ENCODE data around the gene STAP1.
A peak's percentile ranks its signal among the peaks of the same experiment; 100 is the strongest.
"Not testable (repeated sequence)": the region's sequence is repeated elsewhere in the genome, so short reads cannot be mapped to it uniquely, and the experiment has no call there.

The STAP1 gene

GRCh38 chr4:67558493-67558892, at the start of gene STAP1:
TSS of gene STAP1 (plus strand) at chr4:67558727. CDS start at chr4:67558810, 83 bp downstream.
- DNase-seq: no peak

DNA sequence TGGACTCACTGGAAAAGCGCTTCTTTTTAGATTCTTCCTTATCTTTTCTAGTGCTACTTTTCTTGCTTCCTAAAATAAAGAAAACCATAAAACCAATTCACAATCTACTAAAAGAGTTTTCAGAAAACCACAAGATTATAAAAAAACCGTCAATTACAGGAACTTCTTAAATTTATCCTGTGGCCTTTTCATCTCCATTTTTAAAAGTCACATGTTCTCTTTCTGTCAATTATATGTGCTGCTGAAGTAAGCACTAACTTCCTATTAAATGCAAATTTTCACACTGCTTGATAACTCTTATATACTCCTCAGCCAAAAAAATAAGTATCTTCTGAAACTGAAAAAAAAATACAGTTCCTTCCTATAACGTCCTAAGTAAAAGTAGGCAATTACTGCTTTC, 46.0 kb upstream of the STAP1 start:
- no peak for DNase-seq

DNA sequence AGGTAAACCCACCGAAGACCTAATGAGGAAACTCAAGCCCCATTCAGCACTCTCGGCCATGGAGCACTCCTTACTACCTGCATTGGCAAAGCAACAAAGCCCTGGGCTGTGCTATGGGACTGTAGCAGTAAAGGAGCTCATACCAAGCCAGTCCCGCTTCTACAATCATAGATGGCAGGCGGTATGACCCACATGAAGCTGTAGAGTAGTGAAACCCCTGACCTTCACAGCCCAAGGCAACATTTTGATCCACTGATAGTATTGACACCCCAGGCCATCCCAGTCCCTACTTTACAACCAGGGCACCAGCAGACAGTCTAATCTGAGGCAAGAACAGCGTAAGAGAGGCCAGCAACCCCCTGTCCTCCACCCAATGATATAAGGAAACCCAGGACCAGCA, 38.4 kb upstream of the STAP1 start:
- DNase-seq: no peak

- DNase-seq: no peak
Observed at GRCh38 chr4:67521506-67521905, 37.0 kb upstream of the STAP1 start.

- DNase-seq: no peak
Observed at GRCh38 chr4:67522230-67522629, 36.3 kb upstream of the STAP1 start.

- DNase-seq: no peak
Observed at GRCh38 chr4:67522851-67523671, 35.5 kb upstream of the STAP1 start.

DNA sequence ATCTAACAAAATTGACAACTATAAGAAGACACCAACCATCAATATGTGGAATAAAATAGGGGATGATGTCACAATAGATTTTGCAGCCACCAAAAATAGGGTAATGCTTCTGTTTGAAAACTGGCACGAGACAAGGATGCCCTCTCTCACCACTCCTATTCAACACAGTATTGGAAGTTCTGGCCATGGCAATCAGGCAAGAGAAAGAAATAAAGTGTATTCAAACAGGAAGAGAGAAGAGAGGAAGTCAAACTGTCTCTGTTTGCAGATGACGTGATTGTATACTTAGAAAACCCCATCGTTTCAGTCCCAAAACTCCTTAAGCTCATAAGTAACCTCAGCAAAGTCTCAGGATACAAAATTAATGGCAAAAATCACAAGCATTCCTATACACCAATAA, 34.4 kb upstream of the STAP1 start:
- DNase-seq: not testable (repeated sequence)

- DNase-seq: no peak
Observed at GRCh38 chr4:67531379-67531962, 27.1 kb upstream of the STAP1 start.

- DNase-seq: not testable (repeated sequence)
Observed at GRCh38 chr4:67532397-67532796, 26.1 kb upstream of the STAP1 start.

DNA sequence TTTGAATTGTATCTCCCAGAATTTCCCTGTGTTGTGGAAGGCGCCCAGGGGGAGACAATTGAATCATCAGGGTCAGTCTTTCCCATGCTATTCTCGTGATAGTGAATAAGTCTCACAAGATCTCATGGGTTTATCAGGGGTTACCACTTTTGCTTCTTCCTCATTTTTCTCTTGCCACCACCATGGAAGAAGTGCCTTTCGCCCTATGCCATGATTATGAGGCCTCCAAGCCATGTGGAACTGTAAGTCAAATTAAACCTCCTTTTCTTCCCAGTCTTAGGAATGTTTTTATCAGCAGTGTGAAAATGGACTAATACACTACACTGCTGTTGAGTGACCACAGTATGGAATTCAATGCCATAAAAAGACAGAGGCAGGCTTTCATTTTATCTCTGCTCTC, 25.4 kb upstream of the STAP1 start:
- DNase-seq: no peak

DNA sequence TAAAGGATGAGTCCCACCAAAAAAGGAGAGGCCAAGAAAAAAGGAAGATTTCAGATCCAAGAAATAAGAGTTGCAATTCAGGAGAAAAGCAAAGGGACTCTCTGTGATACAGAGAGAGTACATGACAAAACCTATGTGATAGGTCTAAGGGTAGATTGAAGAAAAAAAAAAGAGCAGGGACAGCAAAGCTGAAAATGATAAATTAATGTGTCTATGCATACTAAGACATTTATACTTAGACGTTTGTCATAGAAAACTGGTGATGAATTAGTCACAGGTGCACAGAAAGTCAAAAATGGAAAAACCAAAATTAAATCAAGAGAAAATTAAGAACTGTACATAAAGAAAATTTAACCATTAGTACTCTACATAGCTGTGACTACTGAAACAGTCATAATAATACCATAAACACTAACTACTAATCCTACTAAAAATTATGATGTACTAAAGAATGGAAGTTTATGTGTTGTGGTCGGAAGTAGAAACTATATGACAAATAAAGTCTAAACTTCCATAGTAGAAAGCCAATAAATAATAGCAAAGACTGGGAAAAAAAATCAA, 23.2 kb upstream of the STAP1 start:
- DNase-seq: no peak

DNA sequence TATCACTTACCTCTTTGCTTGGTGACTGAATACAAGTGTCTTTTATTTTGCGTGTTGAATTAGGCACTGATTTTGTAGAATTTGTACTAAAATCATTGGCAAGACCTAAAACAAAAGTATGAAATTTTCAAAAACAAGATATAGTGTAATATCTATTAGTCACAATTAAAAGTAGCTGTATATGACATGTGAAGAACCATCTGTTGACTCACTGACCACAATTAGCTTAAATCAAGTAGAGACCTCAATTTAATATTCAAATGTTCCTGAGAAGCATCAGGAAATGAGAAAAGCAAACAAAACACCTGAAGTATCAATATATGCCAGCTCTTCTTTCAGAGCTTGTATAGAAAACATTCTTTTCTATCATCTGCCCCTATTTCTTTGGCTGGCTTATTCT, 18.7 kb upstream of the STAP1 start:
- DNase-seq: no peak

GRCh38 chr4:67542076-67542475, 16.5 kb upstream of the STAP1 start:
- DNase-seq: no peak

DNA sequence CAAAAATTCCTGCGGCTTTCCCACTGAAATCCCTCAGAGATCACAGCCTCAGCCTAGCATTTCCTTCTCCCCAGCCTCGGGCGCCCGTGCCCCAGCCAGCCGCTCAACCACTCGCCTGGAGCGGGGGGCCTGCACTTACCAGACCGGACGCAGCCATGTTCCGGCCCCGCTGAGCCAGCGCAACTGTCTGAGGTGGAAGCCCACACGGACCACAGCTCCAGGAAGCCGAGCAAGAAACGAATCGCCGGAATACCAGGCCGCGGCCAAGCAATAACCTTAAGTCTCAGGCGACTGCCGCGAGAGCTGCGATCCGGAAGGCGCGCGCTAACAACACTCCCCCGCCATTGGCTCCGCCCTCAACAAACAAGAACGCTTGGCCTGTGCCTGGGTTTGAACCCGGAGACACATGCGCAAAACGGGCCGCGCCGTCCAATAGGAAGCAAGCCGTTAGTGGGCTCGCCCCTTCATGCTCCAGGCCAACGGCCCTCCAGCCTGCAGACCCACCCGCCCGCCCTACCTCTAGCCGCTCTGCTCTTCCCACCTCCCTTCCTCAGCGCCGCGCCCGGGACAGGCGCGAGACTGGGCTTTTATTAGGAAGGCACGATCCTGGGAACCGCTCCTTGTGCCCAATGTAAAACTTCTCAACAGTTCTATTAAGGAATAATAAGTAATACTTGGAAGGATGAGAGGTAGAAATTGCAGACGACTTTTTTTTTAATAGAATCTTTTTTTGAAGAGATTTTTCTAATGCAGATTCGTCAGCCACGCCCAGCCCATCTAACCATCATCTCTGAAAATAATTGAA, 13.1 kb upstream of the STAP1 start, which contains the start of gene CENPC:
CENPC (minus strand) TSS at position 305 of the 805 bp plus-strand sequence; CDS start at position 157, 148 bp downstream.
- peak; percentile 87 to 88 for DNase-seq

GRCh38 chr4:67546004-67546356, 12.5 kb upstream of the STAP1 start:
- DNase-seq: no peak

DNA sequence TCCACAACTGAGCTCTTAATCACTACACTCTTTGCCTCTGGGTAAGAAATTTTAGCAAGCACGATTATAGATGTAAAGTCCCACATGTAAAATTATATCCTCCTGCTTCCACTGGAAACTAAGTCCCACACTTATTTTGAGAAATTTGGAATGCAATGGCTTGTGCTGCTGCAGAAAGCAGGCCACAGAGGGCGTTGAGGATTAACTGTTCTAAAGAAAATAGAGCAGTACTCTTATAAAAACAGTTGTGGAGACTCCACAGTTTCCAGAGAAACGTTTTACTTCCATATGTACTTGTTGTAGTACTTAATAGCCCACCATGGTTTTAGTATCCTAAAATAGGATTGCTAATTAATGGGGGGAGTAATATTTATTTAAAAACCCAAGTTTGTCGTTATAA, 11.6 kb upstream of the STAP1 start:
- DNase-seq: no peak

GRCh38 chr4:67549123-67549522, 9.4 kb upstream of the STAP1 start:
- no peak for DNase-seq

- no peak for DNase-seq
Observed at GRCh38 chr4:67550451-67550850, 8.1 kb upstream of the STAP1 start.

DNA sequence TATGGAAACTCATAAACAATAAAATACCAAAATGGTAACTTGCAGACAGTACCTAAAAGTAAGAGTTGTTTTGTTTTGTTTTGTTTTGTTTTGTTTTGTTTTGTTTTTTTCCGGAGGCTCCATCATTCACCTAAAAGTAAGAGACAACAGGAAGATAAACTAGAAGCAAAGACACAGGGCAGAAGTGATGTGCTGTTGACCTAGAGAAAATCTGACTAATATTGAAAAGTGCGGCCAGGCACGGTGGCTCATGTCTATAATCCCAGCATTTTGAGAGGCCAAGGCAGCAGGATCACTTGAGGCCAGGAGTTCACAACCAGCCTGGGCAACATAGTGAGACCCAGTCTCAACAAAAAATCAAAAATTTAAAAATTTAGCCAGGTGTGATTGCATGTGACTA, 7.7 kb upstream of the STAP1 start:
- DNase-seq: no peak

DNA sequence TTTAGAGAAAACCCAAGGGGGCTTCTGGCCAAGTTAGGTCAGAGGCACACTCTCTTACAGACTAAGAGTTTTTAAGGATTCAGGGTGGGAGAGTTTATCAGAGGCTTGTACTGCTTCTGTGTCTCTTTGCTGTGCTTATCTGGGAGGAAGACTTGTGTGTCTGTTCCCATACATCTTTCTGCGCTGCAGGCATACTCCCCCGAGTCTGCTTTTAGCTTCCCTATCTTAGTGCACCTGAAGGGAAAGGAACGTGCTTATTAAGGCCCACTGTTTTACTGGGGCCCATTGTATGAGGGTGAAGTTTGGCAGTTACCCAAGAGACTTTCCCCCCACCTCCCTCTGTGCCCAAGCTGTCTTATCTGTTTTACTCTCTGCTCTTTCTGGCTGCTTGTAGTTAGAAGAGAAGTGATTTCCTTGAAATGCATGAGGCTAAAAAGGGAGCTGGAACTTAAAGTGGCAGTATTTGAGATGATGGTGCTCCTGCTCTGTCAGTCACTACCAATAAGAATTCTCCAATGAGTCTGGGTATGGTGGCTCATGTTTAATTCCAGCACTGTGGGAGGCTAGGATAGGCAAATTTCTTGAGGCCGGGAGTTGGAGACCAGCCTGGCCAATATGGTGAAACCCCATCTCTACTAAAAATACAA, 6.3 kb upstream of the STAP1 start:
- DNase-seq: not testable (repeated sequence)

- no peak for DNase-seq
Observed at GRCh38 chr4:67554096-67554495, 4.4 kb upstream of the STAP1 start.

DNA sequence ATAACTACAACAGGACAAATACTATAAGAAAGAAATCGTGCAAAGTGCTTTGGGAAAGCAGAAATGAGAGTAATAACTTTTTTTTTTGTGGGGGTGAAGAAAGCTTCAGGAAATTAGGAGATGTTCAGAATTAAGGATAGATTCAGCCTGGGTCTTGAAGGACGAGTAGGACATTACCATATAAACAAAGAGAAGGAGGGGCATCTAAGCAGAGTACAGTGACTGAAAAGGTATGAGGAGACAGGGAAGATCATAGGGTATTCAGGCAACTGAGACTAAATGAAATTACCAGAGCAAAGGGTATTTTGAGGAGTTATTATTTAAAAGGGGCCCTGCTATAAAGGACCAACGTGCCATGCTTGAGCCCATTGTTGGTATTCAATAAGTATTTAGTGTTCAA, 3.1 kb upstream of the STAP1 start:
- DNase-seq: no peak

DNA sequence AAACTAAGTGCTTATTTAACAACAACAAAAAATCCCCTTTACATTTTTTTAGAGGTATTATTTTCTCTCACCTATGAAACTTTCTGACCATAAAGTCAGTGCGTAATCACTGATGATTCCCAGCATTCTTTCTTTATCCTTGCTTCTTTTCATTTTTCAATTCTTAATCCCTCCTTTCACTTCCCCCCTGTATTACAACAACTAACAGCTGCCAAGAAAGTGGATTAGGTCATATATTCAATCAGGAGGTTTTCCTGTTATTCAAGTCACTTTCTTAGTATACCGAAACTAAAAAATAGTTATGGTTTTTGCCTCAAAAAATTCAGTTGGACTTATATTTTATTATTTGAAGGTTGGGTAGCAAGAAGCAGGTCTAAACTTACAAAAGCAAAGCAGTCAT, 2.1 kb upstream of the STAP1 start:
- DNase-seq: no peak
